Activated CD8-positive, alpha-beta memory T cell treated with anti-CD3 and anti-CD28 coated beads for 36 hours (primary cell): ENCODE data around the gene IFRD2. TPM values are rescaled to one million over a fixed set of nuclear protein-coding genes. Genes with fewer than 3 reads are reported as not detected.
"Not testable (repeated sequence)": the region's sequence is repeated elsewhere in the genome, so short reads cannot be mapped to it uniquely, and the experiment has no call there.

ENCODE experiments used
- CTCF ChIA-PET: fragments of 350-600 bp; sonication (Branson Sonifier 250); formaldehyde crosslinking; loops from one replicate; lab custom pipeline; 2021; ENCODE audit warnings: antibody characterized with exemption; lab: Charles Lee
- POLR2A ChIA-PET: fragments of 350-600 bp; sonication (Branson Sonifier 250); formaldehyde crosslinking; loops from one replicate; lab custom pipeline; 2021; ENCODE audit warnings: antibody characterized with exemption; lab: Charles Lee
- total RNA-seq, 2 experiments: library from RNA; stranded (reverse); gene quantifications; one replicate each; pipeline ENCODE4 v1.2.3, GENCODE V29; 2021

IFRD2 gene
- total RNA-seq, 2 experiments from 2014 or later, result 197 to 200 TPM

DNA sequence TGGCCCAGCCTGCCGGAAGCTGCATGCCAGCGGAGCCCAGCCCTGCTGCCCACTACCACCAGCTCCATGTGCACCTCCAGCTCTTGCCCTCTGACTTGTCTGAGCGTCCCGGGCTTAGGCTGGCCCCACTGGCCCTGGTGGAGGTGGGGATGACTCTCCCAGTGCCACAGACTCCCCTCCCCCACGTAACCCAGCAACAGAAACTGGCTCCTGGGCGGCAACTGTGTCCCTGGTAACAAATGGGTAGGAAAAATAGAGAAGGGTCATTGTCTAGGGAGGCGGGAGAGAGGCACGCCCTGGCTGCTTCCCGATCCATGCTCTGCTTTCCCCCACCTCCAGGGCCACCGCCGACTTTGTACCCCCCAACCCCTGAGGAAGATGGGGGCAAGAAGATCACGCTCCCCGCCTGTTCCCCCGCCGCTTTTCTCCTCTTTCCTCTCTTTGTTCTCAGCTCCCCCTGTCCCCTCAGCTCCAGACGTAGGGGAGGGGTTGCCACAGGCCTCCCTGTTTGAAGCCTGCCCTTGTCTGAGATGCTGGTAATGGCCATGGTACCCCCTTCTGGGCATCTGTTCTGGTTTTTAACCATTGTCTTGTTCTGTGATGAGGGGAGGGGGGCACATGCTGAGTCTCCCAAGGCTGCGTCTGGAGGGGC is 34.1 kb downstream of the IFRD2 start:
- ChIA-PET CTCF (interaction anchor here (2.5 to 4.9 kb wide), 6 partner anchors 9 to 64 kb away, joined by 13 to 62 read pairs (median 24); partner anchors contain the start of gene GNAI2), POLR2A (interaction anchor here (1.3 kb wide), 1 partner anchor 11 kb away, joined by 3 read pairs; no protein-coding TSS in a partner anchor)

DNA sequence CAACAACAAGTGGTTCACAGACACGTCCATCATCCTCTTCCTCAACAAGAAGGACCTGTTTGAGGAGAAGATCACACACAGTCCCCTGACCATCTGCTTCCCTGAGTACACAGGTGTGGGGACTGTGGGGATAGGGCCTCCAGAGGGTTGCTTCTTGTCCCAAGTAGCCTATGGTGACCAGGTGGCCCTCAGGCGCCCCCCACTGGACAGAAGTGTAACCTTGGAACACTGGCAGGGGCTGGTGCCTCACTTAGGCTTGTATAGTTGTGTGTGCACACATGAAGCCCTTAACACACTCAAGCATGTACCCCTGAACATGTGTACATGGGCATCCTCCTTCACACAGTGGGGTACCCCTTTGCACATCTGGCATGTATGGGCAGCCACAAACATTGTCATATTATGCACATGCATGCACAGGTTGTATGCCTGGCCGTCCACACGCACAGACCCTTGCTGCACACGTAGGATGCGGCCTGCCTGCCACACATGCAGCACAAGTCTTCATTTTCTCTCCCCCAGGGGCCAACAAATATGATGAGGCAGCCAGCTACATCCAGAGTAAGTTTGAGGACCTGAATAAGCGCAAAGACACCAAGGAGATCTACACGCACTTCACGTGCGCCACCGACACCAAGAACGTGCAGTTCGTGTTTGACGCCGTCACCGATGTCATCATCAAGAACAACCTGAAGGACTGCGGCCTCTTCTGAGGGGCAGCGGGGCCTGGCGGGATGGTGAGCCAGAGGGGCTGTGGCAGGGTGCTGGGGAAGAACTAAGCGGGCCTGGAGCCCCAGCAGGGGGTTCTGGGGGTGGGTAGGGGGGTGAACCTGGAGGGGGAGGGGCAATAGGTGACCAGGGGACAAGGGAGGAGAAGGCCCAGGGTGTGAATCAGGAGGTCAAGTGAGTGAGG is 35.0 kb downstream of the IFRD2 start:
- ChIA-PET POLR2A (interaction anchor here (1.3 kb wide), 1 partner anchor 11 kb away, joined by 3 read pairs; no protein-coding TSS in a partner anchor), CTCF (interaction anchor here (0.6 to 4.9 kb wide), 13 partner anchors 8 to 64 kb away, joined by 3 to 62 read pairs (median 10); partner anchors contain the start of gene GNAI2)

DNA sequence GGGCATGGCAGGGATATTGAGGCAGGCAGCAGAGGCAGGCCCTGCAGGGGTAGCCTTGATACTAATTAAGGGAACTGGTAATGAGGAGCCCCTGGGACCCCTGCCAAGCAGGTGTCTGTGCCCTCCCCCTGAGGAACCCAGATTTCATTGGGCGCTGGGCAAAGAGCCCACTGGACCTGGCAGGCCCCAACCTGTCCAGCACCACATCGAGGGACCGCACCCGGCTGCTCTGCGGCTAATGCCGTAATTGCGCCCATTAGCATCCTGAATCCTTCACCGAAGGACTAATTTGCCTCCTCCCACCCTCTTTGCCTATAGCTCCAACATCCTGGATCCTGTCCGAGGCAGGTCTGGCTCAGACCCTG is 37.0 kb downstream of the IFRD2 start:
- ChIA-PET POLR2A (no interaction called here), CTCF (interaction anchor here (1.0 to 2.7 kb wide), 3 partner anchors 9 to 60 kb away, joined by 3 to 11 read pairs (median 10); no protein-coding TSS in a partner anchor)

DNA sequence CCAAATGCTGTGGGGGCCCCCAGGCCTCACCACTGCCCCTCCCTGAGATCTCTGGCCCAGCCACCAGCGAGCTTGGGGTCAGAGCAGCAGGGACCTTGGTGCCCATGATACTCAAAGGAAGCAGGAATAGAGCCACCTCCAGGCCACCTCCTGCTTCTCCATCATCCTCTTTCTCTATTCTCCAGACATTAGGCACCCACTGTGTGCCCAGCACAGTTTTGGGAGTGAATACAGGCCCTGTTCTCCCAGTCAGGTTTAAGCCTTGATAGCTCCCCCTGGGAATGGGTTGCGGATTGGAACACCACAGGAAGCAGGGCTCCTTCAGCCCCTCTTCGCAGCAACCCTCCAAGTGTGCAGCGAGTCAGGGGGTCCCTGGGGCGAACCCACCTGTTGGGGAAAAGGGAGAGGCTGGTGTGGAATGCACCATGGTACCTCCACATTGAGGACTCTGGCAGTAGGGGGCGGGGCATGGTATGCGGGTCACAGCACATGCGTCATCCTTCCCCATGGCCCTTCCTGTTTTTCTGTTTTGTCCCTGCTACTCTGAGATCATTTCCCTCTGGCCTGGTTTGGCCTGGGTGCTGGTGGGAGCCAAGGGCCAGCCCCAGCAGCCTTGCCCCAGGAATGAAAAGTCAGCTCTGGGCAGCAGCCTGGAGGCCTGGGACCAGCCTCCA is 37.5 kb downstream of the IFRD2 start:
- CTCF ChIA-PET, result interaction anchor here (2.7 kb wide), 1 partner anchor 27 kb away, joined by 11 read pairs; no protein-coding TSS in a partner anchor
- POLR2A ChIA-PET, result no interaction called here

DNA sequence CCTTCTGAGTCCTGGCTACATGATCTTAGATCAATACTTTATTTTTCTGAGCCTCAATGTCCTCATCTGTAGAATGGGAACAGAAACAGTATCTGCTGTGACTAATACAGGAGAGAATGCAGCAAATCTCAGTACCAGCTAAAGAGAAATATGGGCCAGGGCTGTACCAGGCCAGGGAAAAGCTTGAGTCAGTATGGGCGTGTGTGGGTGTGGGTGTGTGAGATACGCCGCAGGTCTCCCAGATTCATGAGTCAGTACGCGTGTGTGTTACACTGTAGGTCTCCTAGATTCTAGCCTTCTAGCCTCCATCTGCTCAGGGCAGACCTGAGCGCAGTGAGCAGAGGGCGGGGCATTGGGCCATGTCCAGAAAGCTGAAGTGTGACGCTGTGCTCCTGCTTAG is 41.0 kb downstream of the IFRD2 start:
- POLR2A ChIA-PET, result interaction anchor here (0.8 kb wide), 1 partner anchor 9 kb away, joined by 4 read pairs; no protein-coding TSS in a partner anchor
- CTCF ChIA-PET, result interaction anchor here (0.8 to 8.5 kb wide), 4 partner anchors 8 to 55 kb away, joined by 3 to 133 read pairs (median 32); no protein-coding TSS in a partner anchor

DNA sequence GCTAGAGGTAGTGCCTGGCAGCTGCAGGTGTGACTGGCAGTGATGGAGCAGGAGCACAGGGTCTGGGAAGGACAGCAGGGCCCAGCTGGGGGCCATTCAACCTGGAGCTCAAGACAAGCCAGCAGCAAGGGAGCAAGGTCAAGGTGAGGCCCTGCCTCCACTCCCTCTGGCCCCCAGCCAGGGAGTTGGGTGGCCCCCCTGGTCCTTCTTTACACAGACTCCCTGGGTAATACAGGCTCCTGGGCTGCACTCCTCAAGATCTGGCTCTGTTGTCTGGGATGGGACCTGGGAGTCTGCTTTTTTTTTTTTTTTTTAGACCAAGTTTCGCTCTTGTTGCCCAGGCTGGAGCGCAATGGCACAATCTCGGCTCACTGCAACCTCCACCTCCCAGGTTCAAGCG is 41.7 kb downstream of the IFRD2 start:
- CTCF ChIA-PET, result interaction anchor here (1.5 to 8.5 kb wide), 4 partner anchors 9 to 23 kb away, joined by 4 to 133 read pairs (median 34); no protein-coding TSS in a partner anchor

DNA sequence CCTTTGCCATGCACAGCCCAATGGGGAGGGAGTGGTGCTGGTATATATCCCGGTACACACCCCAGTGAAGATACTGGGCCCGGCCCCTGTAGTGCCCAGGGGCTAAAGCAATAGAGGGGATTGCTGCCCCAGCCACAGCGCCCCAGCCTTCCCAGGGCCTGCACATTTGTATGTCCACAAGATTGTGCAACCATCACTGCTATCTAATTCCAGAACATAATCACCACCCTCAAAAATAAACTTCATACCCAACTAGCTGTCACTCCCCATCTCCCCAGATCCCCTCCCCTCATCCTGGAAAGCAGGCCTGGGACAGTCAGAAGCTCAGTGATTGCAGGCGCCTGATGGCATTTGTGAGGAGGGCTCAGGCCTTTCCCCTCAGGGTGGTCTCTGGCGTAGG is 42.8 kb downstream of the IFRD2 start:
- ChIA-PET POLR2A (no interaction called here), CTCF (interaction anchor here (1.0 to 8.5 kb wide), 6 partner anchors 10 to 57 kb away, joined by 3 to 133 read pairs (median 6); no protein-coding TSS in a partner anchor)

More for the DNA sequence above, 41.7 kb downstream of the IFRD2 start:
- POLR2A ChIA-PET, result no interaction called here

DNA sequence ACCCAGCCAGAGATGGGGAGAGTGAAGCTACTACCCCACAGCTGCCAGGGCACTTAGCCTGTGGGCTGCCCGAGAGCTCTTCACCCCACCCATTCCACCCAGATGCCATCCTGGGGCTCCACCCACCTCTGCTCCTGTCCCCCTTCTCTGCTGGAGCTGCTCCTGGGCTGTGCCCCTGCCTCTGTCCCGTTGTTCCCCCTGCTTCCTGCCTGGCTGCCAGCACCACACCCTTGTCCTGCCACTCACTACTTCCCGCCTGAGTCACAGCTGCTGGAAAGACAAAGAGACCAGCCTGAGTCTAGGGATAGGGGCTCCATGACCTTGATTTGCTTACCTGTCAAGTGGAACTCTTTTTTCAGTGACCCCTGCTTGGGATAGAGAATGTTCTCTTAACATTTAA is 43.8 kb downstream of the IFRD2 start:
- POLR2A ChIA-PET, result no interaction called here
- CTCF ChIA-PET, result interaction anchor here (1.0 to 8.5 kb wide), 4 partner anchors 11 to 56 kb away, joined by 3 to 133 read pairs (median 32); no protein-coding TSS in a partner anchor

DNA sequence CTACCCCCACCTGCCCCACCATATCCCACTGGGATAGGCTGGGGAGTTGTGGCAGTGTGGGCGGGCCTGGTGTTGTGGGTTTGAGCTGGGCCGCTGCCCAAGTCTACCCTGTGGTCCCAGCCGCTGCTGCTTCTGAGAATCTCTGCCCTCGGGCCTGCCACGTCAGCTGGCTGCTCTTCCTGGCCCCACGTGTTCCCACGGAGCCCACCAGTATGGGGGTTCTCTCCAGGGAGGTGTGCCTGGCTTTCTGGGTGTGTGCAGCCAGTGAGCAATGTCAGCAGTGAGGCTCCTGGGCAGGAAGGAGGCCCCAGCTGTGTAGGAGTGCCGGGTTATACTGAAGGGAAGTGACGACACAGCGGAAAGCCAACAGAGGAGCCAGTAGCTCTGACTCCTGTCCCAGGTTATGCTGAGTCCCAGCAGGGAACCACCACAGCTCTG is 45.7 kb downstream of the IFRD2 start:
- ChIA-PET POLR2A (interaction anchor here (0.5 to 1.6 kb wide), 14 partner anchors 9 to 98 kb away, joined by 3 to 17 read pairs (median 3); partner anchors contain the start of genes GNAI2 and IFRD2), CTCF (interaction anchor here (0.6 to 8.5 kb wide), 23 partner anchors 10 to 326 kb away, joined by 3 to 133 read pairs (median 4); partner anchors contain the start of genes GNAI2, GNAT1, IFRD2 and RASSF1)

DNA sequence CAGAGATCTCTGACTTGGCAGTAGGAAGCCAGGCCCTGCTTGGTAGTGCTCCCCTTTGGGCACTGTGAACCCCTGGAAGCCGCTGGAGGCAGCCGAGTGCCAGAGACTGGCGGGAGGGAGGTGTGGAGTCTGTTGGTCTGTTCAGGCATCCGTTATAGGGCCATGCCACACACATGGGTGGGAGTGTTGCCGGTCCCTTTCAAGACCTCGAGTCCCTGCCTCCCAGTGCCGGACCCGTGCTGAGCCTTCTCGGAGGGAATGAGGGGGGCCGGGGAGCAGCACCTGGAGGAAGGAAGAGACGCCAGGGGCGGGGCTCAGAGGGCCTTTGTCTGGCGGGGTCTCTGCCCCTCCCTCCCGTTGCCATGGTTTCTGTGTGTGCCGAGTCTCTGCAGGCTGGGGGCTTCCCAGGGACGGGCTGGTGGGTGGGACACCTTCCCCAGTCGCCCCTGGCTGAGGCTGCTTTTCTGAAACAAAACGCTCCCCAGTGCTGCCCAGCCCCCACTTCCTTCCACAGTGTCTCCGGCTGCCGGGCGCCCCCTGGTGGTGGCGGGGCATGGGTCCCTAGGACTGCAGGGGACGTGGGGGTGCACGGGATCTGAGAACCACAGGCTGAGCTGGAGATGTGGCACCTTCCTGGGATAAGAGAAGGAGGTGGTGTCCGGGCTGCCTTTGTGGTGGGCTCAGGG is 46.3 kb downstream of the IFRD2 start:
- ChIA-PET CTCF (interaction anchor here (0.6 to 10.7 kb wide), 24 partner anchors 10 to 327 kb away, joined by 3 to 133 read pairs (median 5); partner anchors contain the start of genes GNAI2, GNAT1, IFRD2 and RASSF1), POLR2A (interaction anchor here (0.5 to 1.6 kb wide), 12 partner anchors 10 to 99 kb away, joined by 3 to 17 read pairs (median 3); partner anchors contain the start of genes GNAI2 and IFRD2)

DNA sequence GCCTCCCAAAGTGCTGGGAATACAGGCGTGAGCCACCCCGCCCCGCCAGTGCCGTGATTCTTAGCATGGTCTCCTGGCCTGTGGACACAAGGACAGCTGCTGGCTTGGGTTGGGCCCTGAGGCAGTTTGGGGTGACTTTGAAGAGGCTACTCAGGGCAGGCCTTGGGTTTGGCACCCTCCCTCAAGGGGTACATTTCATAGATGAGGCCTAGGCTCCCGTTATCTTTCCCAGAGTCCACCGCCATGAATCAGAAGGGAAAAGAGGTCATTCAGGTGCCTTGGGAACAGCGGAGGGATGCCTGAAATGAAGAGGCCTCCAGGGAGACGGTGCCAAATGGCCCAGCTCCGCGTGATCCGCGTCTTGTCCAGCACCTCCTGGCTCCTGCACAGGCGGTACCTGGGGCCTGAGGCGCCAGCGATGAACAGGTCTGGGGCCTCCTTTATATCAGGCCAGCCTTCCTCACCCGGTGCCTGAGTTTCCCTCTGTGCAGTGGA is 46.9 kb downstream of the IFRD2 start:
- CTCF ChIA-PET, result interaction anchor here (0.7 to 10.7 kb wide), 5 partner anchors 10 to 1007 kb away, joined by 3 to 88 read pairs (median 5); no protein-coding TSS in a partner anchor
- POLR2A ChIA-PET, result no interaction called here

DNA sequence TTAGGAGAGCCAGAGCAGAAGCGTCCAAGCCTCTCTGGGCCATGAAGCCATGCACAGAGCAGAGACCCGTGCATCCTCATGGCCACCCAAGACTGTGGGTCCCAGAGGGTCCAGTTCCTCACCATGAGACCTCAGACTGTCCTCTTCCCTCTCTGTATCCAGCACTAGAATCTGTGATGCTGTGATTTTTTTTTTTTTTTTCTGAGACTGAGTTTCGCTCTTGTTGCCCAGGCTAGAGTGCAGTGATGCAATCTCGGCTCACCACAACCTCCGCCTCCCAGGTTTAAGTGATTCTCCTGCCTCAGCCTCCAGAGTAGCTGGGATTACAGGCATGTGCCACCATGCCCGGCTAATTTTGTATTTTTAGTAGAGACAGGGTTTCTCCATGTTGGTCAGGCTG is 47.4 kb downstream of the IFRD2 start:
- POLR2A ChIA-PET, result not testable (repeated sequence)

DNA sequence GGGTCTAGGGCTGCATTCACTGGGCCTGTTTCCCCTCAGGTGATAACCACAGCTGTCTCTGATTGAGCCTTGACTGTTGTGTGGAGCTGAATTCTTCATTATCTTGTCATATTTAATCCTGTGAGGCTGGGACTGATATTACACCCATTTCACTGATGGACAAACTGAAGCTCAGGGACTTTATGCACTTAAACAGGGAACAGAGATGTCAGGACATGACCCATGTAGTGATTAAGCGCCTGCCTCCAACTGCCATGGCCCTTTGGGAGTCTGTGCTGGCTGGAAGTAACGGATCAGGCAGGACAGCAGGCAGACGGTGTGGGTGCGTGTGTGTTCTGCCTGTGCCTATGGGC is 48.7 kb downstream of the IFRD2 start:
- CTCF ChIA-PET, result interaction anchor here (1.3 to 10.7 kb wide), 8 partner anchors 8 to 93 kb away, joined by 3 to 88 read pairs (median 9); no protein-coding TSS in a partner anchor
- POLR2A ChIA-PET, result interaction anchor here (0.9 kb wide), 1 partner anchor 17 kb away, joined by 4 read pairs; no protein-coding TSS in a partner anchor

More for the DNA sequence above, 47.4 kb downstream of the IFRD2 start:
- CTCF ChIA-PET, result interaction anchor here (0.7 to 10.7 kb wide), 5 partner anchors 9 to 1006 kb away, joined by 3 to 88 read pairs (median 5); no protein-coding TSS in a partner anchor

DNA sequence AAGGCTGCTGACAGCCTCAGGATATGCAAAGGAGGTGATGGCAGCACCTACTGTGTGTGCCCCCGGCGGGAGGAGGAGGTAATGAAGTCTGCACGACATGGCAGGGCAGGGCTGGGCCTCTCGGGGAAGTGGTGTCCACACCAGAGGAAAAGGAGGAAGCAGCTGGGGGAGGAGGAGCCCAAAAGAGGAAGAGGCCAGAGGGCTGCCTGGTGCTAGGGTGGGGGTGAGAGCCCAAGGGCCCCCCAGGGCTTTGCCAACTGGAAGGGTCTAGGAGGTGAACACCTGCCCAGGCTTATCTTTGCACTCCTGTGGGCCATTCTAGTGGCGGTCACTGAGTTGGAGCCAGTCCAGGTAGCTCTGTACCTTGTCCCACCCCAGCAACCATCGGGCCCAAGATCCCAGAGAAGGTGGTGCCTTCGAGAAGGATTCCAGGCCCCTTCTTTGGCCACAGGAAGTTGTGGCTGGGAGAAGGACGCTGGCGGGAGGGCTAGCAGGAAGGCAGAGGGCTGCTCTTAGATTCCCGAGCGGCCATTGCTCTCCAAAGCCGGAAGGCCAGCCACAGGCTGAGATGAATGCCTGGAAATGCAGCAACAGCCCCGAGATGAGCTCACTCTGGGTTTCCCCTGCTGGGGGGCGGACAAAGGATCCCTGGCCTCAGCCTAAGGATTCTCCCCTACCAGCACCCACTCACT is 49.2 kb downstream of the IFRD2 start:
- ChIA-PET POLR2A (interaction anchor here (0.6 to 0.9 kb wide), 2 partner anchors 18 to 38 kb away, joined by 4 to 8 read pairs; no protein-coding TSS in a partner anchor), CTCF (interaction anchor here (1.3 to 10.7 kb wide), 8 partner anchors 8 to 94 kb away, joined by 3 to 88 read pairs (median 9); no protein-coding TSS in a partner anchor)

DNA sequence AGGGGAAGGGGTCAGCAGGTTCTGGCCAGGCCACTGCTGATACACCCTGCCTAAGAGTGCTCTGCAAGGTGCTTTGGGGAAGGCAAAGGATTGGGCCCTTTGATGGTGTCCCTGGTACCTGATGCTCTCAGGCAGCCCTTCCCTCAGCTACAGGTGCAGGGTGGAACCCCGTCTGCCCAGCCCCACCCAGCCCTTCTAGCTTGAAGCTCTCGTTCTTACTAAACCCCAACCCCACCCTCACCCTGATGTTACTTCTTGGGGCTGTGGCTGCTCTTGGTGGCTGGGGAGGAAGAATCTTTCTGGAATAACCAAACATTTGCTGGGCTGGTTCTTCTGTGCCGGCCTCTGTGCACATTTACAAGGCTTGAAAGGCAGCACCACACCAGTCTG is 49.9 kb downstream of the IFRD2 start:
- ChIA-PET POLR2A (interaction anchor here (0.6 kb wide), 1 partner anchor 38 kb away, joined by 8 read pairs; no protein-coding TSS in a partner anchor), CTCF (interaction anchor here (1.3 to 10.7 kb wide), 6 partner anchors 9 to 95 kb away, joined by 3 to 88 read pairs (median 9); no protein-coding TSS in a partner anchor)
